Activated T-cell treated with anti-CD3 and anti-CD28 coated beads, Interleukin-2, amount 50 U/mL, for 48 hours (primary cell): Measurements from ENCODE around the gene ELMOD2.
"Not testable (repeated sequence)": the region's sequence is repeated elsewhere in the genome, so short reads cannot be mapped to it uniquely, and the experiment has no call there.

Experiments
- DNase-seq, 2 experiments: peaks; one replicate each; pipeline ENCODE4 v3.0.0-alpha.2; 2020

Gene ELMOD2

DNA sequence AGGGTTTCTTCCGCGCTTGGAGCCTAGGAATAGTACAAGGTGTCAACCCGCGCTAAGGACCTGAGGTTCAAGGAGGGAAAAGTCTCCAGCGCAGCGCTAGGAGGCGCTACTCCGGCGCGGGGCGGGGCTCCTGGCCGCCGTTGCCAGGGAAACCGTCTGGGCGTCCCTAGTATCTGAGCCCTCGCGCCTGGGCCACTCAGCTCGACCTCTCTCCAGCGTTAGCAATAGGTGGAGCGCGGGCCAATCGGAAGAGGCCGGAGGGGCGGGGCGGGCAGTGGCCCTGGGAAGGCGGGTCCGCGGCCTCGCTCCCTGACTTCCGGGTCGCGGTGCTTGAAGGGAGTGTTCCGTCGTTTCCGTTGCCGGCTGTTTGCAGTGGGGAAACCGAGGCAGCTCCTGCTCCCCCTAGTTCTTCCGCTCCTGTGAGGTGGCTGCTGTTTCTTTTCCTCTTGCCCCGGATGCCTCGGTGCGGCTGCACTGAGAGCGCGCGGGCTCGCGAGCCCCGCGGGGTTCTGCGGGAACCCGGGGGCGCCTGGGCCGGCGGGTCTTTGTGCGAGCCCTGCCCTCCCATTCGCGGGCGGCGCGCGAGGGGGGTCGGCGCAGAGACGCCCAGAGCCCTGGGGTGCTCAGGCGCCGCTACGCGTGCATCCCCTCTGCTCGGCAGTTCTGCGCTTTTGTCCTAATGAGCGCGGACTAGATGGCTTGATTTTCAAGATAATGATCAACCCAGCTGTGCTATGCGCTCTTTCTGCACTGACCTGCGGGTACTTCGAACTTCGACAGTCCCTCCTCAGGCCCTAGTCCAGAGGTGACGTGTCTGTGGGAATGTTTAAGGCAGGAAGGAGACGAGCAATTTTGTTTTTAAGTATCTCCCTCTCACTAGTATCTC, at the start of gene ELMOD2:
Gene ELMOD2, plus strand, starts transcription at position 312 of the 886 bp plus-strand sequence. CDS start 1,261 bp downstream, outside the sequence.
- peak; percentile 97 to 98 for DNase-seq

- DNase-seq, result no peak
These were observed 40.5 kb upstream of the ELMOD2 start for GRCh38 chr4:140483445-140483844.

DNA sequence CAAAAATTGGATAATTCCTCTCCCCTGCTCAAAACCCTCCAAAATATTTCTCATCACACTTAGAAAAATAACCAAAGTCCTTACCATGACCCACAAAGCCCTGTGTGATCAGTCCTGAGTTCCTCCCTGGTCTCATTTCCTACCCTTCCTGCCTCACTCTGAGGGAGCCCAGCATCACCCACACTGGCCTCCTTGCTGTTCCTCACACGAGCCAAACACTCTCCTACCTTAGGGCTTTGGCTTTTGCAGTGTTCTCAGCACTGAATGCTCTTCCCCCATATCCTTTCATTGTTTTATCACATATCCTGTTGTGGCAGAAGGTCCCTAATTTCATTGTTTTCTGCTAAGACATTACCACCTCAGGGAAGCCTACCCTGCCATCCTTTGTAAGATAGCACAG, 38.0 kb upstream of the ELMOD2 start:
- DNase-seq, result no peak

GRCh38 chr4:140497405-140497746, 26.6 kb upstream of the ELMOD2 start:
- no peak for DNase-seq

DNA sequence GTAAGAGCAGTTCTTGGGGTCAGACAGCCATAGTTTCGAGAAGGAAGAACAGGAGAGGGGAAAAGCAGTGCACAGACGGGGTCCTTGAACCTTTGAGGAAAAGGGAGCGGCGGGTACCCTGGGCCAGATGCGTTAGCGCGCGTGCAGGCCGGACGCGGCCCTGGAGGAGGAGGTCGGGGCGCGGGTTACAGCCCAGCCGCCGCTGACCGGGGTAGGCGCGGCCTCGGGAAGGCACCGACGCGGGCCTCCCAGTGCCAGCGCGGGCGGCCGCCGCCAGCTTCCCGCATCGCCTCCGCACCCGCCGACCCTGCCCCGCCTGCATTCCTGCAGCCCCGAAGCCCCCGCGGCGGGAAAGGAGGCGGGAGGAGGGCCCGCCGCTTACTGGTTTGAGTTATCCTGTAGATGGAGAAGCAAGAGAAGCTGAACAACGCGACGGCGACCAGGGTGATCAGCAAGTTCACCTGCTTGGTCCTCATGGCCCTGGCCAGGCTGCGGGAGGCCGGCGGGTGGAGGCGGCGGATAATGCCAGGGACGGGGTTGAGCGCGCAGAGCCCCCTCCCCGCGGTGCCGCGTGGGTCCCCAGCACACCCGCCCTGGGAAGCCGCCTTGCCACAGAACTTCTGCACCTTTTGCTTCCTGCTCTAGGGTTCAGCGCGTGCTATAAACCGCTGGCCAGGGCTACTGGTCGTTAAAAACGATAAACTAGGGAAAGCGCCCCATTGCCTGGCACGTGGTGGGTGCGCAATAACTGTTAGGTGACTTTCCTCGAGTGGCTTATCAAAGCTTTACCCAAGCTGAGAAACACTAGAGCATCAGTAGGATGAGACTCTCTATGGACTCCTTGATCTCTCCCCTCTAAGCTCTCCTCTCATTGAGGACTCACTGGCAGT, 26.0 kb upstream of the ELMOD2 start, which contains the start of gene MGAT4D:
Gene MGAT4D, minus strand, starts transcription at position 547 of the 890 bp plus-strand sequence. Its CDS starts 71 bp downstream, at position 476.
- peak in 1 of 2 experiments; percentile 24 for DNase-seq

DNA sequence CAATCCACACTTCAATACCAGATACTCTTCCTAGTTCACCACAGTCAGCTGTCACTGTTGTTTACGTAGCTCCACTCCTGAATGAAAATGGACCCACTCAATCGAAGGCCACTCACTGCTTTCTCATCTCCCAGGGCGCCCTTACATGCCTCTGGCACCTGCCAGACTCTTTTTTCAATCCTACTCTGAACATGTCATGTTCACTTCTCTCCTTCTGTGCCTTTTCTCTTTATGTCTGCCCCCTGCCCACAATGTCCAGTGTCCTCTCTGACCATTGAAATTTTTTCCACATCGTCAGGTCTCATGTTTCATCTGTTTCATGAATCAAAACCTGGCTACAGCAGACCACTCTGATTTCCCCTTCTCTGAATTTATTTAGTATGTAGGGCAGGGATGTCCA, 24.6 kb upstream of the ELMOD2 start:
- DNase-seq, result no peak

DNA sequence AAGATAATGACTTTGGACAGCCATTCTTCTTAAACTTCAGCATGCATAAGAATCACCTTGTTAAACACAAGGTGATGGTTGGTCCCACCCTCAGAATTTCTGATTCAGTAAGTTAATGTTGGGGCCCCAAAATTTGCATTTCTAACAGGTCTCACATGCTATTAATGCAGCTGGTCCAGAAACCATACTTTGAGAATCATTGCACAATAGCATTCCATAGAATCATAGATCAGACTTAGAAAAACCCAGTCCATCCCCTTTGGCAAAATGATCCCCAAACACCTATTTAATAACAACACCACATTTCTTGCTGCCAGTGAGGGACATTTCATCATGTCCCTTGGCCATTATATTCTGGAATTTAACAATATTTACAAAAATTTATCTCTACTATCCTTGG, 19.7 kb upstream of the ELMOD2 start:
- no peak for DNase-seq

DNA sequence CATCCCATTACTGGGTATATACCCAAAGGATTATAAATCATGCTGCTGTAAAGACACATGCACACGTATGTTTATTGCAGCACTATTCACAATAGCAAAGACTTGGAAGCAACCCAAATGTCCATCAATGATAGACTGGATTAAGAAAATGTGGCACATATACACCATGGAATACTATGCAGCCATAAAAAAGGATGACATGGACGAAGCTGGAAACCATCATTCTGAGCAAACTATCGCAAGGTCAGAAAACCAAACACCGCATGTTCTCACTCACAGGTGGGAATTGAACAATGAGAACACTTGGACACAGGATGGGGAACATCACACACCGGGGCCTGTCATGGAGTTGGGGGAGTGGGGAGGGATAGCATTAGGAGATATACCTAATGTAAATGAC, 10.2 kb upstream of the ELMOD2 start:
- not testable (repeated sequence) for DNase-seq

DNA sequence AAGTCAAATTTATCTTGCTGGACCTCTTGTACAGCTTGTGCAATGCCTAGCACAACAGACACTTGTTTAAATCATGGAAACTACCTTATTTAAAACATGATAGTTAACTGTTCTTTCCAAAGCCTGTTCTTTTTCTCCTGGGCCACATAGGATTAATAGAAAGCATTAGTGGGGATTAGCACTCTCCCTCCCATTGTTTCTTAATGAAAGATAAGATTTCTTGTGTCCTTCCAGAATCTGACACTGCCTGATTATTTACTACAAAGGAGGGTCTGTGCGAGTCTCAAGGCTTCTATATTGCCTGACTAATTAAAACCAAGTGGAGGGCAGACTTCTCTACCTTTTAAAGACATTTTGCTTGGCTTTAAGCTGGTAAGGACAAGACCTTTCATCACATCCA, 8.5 kb upstream of the ELMOD2 start:
- DNase-seq, result no peak

GRCh38 chr4:140523370-140523856, 555 bp upstream of the ELMOD2 start:
- DNase-seq, result no peak

- DNase-seq, result no peak
These were observed 5.5 kb downstream of the ELMOD2 start for GRCh38 chr4:140529434-140529833.

DNA sequence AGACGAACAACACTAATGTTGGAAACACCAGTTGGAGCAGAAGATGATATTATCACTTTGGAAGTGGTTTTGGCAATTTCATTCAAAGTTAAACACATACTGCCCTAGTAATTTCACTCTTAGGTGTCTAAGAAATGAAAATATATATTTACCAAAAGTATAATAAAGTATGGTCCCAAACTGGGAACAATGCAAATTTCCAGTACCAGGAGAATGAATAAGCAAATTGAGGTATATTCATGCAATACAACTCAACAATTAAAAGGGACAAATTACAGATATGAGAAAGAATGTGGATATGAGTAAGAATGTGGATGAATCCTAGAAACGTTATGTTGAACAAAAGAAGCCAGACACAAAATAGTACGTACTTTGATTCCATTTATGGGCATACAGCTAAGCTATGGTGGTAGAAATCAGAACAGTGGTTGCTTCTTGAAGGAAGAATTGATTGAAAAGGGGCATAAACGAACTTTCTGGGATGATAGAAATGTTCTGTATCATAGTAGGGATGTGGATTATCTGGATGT, 10.0 kb downstream of the ELMOD2 start:
- no peak for DNase-seq

- DNase-seq, result peak in 1 of 2 experiments; percentile 27
These were observed 32.6 kb downstream of the ELMOD2 start for GRCh38 chr4:140556372-140557085.

DNA sequence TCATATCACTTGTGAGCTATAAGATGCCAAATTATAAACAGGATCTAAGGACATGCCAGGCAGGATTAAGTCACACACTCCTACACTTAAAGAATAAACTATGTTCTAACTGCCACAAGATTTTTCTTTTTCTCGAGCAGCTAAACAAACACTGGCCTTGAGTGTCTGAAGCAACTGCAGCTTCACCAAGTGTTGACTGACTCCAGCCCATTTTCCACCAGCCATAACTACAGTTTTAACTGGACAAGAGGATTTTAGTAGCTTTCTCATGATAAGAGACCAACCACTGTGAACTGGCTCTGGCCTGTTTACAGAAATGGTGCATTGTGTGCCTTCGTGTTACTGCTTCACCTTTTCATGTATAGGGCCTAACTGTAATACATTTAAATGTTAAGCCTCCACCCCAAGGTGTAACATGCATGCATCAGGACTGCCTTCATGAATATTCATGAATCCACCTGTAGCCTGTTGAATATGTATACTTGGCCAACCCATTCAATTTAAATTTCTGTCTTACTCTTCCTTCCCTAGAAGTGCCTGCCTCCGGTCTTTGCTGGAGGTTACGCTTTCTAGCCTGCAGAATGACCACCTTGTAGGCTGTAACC, 34.0 kb downstream of the ELMOD2 start:
- no peak for DNase-seq

- DNase-seq, result no peak
These were observed 35.7 kb downstream of the ELMOD2 start for GRCh38 chr4:140559696-140560095.

DNA sequence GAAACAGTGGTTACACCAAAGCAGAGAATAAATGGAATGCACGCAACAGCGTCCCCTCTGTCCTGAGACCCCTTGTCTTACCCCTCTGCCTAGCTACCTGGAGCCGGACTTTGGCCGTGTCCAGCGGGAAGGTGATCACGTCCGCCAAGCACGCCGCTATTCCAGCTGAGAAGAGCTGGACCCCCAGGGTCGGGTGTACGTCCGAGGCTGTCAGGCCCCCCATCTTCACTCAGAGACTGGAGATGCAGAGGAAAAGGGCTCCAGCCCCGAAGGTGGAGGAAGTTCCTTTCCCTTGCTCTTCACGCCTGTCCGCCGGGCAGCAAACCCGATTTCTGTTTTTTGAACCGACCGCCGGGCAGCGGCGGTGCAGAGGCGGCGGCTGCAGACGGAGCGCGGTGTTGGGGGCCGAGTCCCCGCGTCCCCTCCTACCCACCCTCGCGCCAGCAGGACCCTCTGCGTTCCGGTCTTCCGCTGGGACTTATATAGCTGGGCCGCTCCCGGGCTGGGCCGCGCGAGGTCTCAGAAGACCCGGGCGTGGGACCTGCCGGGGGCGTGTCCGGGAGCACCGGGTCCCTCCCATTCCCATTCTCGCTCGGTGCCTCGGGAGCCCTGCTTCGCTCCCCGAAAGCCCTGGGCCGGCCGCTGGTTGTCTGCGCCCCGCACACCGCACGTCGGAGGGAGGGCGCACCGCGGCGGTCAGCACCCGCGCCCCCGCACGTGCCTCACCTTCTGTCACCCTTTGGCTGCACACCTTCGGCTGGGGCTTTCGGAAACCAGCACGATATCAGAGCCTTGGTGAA, 44.7 kb downstream of the ELMOD2 start, which contains the start of gene UCP1:
Gene UCP1, minus strand, starts transcription at position 455 of the 800 bp plus-strand sequence. Its CDS starts 232 bp downstream, at position 223.
- peak in 1 of 2 experiments; percentile 24 for DNase-seq

- no peak for DNase-seq
These were observed 45.3 kb downstream of the ELMOD2 start for GRCh38 chr4:140569307-140569638.

- no peak for DNase-seq
These were observed 47.7 kb downstream of the ELMOD2 start for GRCh38 chr4:140571620-140572019.

DNA sequence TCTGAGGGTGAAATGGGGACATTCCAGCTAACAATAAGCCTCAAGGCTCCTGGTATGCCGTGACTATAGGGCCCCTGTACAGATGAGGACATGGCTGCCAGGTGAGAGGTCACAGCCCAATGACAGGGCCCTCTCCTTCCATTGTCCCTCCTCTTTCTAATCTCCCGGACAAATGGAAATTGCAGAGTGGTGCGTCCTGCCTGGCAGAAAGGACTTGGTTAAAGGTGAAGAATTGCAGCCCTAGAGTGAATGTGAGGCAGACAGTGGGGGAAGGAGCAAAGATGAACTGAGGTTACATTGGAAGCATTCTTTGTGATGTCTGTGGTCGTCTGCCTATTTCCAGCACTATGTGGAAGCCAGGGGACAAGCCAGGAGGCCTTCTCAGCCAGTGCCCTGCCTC, 51.5 kb downstream of the ELMOD2 start:
- no peak for DNase-seq

DNA sequence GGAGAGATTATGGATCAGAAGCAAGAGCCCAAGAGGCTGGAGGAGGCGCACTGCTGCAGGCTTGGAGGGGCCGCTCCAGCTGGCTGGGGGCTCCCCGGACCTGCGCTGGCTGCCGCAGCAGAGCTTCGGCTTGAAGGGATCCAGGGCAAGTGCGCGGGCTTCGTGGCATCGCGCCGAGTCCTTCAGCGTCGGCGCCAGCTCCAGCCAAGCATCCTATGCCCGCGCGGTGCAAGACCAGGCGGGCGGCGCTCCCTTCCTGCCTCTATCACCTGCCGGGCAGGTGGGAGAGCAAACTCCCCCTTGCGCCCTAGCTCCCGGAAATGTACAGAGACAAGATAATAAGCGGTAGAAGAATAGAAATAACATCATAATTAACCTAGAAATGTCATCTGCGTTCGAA, 55.3 kb downstream of the ELMOD2 start:
- DNase-seq, result no peak

GRCh38 chr4:140581078-140581477, 57.1 kb downstream of the ELMOD2 start:
- DNase-seq, result no peak
